Stimulated activated CD4-positive, alpha-beta T cell treated with anti-CD3 and anti-CD28 coated beads, Interleukin-1b, Interleukin-23, amount 100 ng/mL, for 24 hours (primary cell): ENCODE data around the gene CFAP251.

Experiments
- DNase-seq, 4 experiments: peaks; one replicate each; pipeline ENCODE4 v3.0.0-alpha.2; 2020; ENCODE audit warnings: low read depth in 4 of 4, low spot score in 1 of 4

Gene CFAP251

GRCh38 chr12:121946313-121947025 is 28.1 kb downstream of the CFAP251 start:
- no peak for DNase-seq

- DNase-seq: no peak
Observed at GRCh38 chr12:121947981-121948380, 29.6 kb downstream of the CFAP251 start.

- no peak for DNase-seq
Observed at GRCh38 chr12:121949648-121950397, 31.4 kb downstream of the CFAP251 start.

GRCh38 chr12:121953117-121953692 is 34.8 kb downstream of the CFAP251 start:
- no peak for DNase-seq

GRCh38 chr12:121953695-121954094 is 35.3 kb downstream of the CFAP251 start:
- DNase-seq: no peak

GRCh38 chr12:121955258-121956237 is 37.2 kb downstream of the CFAP251 start:
- DNase-seq: no peak

GRCh38 chr12:121957861-121958515 is 39.6 kb downstream of the CFAP251 start:
- no peak for DNase-seq

GRCh38 chr12:121958541-121959240 is 40.3 kb downstream of the CFAP251 start:
- DNase-seq: no peak

GRCh38 chr12:121960541-121960940 is 42.1 kb downstream of the CFAP251 start:
- no peak for DNase-seq

- DNase-seq: no peak
Observed at GRCh38 chr12:121961195-121961879, 42.9 kb downstream of the CFAP251 start.

- no peak for DNase-seq
Observed at GRCh38 chr12:121963341-121964018, 45.1 kb downstream of the CFAP251 start.

- DNase-seq: no peak
Observed at GRCh38 chr12:121964813-121965643, 46.6 kb downstream of the CFAP251 start.

- no peak for DNase-seq
Observed at GRCh38 chr12:121966959-121967358, 48.6 kb downstream of the CFAP251 start.

GRCh38 chr12:121968876-121969275 is 50.5 kb downstream of the CFAP251 start:
- no peak for DNase-seq

- no peak for DNase-seq
Observed at GRCh38 chr12:121969726-121970125, 51.3 kb downstream of the CFAP251 start.

GRCh38 chr12:121970581-121971300 is 52.3 kb downstream of the CFAP251 start:
- no peak for DNase-seq
